CD4-positive, alpha-beta T cell (primary cell): ENCODE data around the gene TSSK6. TPM values are rescaled to one million over a fixed set of nuclear protein-coding genes. Genes with fewer than 3 reads are reported as not detected.

ENCODE experiments used
- ATAC-seq: fragments of 200-7000 bp; cut with Tn5 transposase; one replicate; pipeline ENCODE4 v1.10.0; 2022; ENCODE audit warnings: mild to moderate bottlenecking; ENCODE audit not compliant: poor library complexity
- CTCF ChIA-PET: fragments of 350-600 bp; sonication (Branson Sonifier 250); formaldehyde crosslinking; loops from one replicate; lab custom pipeline; 2021; ENCODE audit warnings: antibody characterized with exemption, inconsistent platforms; lab: Charles Lee
- POLR2A ChIA-PET: fragments of 350-600 bp; sonication (Branson Sonifier 250); formaldehyde crosslinking; loops from one replicate; lab custom pipeline; 2021; ENCODE audit warnings: antibody characterized with exemption, inconsistent platforms; lab: Charles Lee
- DNase-seq, 14 experiments: peaks; one replicate each; pipeline ENCODE4 v3.0.0-alpha.2; 2013 to 2020; ENCODE audit warnings: mixed read lengths in 2 of 14
- H3K27ac ChIP-seq, 2 donors: one replicate each; pipeline versions ENCODE4 v1.5.1 to v1.7.0; 2013; ENCODE audit warnings: low read length in 2 of 2, low read depth in 1 of 2, mild to moderate bottlenecking in 1 of 2
- H3K27me3 ChIP-seq, 2 experiments: 1 replicate in 1 of 2; 2 replicates in 1 of 2; pipeline versions ENCODE4 v1.6.1 to v1.7.0; 2013; ENCODE audit warnings: low read length in 2 of 2, control low read depth in 1 of 2, mild to moderate bottlenecking in 1 of 2, moderate library complexity in 1 of 2; ENCODE audit not compliant: insufficient read depth in 2 of 2, control insufficient read depth in 1 of 2
- H3K36me3 ChIP-seq: one replicate; pipeline ENCODE4 v1.6.1; 2013; ENCODE audit warnings: low read length, control low read depth; ENCODE audit not compliant: insufficient read depth
- H3K4me1 ChIP-seq: one replicate; pipeline ENCODE4 v1.6.1; 2013; ENCODE audit warnings: low read length, control low read depth; ENCODE audit not compliant: insufficient read depth
- H3K4me3 ChIP-seq: one replicate; pipeline ENCODE4 v1.5.1; 2013; ENCODE audit warnings: mild to moderate bottlenecking, low read length, moderate library complexity
- H3K9me3 ChIP-seq, 2 experiments: 1 replicate in 1 of 2; 2 replicates in 1 of 2; pipeline versions ENCODE4 v1.6.1 to v1.7.0; 2013; ENCODE audit warnings: low read length in 2 of 2, mild to moderate bottlenecking in 2 of 2, control low read depth in 1 of 2, moderate library complexity in 1 of 2; ENCODE audit not compliant: control insufficient read depth in 1 of 2, insufficient read depth in 1 of 2
- H3K27ac Mint-ChIP-seq: one replicate; pipeline ENCODE4 v1.8.0; 2020; ENCODE audit warnings: mixed read lengths
- H3K27me3 Mint-ChIP-seq: one replicate; pipeline ENCODE4 v1.8.0; 2021; ENCODE audit warnings: mixed read lengths
- H3K36me3 Mint-ChIP-seq: one replicate; pipeline ENCODE4 v1.8.0; 2021; ENCODE audit warnings: low read depth, mixed read lengths
- H3K4me1 Mint-ChIP-seq: one replicate; pipeline ENCODE4 v1.8.0; 2021; ENCODE audit warnings: low read depth, mixed read lengths
- H3K4me3 Mint-ChIP-seq: one replicate; pipeline ENCODE4 v1.8.0; 2020; ENCODE audit warnings: mild to moderate bottlenecking, mixed read lengths
- H3K9me3 Mint-ChIP-seq: one replicate; pipeline ENCODE4 v1.8.0; 2020; ENCODE audit warnings: mixed read lengths
- intact Hi-C, 2 experiments: fragments of 100-400 bp; cut with DNase I in 1 of 2; cut with micrococcal nuclease in 1 of 2; formaldehyde crosslinking; loops; one replicate each; pipeline versions ENCODE4 v1.15.1 to v1.9.0; 2023 to 2025; cut with DNase I, micrococcal nuclease
- total RNA-seq, 174 experiments: library from RNA in 2 of 174; stranded (reverse) in 2 of 174; gene quantifications; one replicate each; pipeline ENCODE4 v1.2.3 and lab custom pipeline; 2021 to 2026
- TF ChIP-seq, protein P1 (sequence below): fragments of 200-600 bp; IDR thresholded peaks from one replicate; pipeline ENCODE4 v1.8.0; 2022; ENCODE audit warnings: antibody characterized with exemption, mild to moderate bottlenecking

TSSK6 gene
- total RNA-seq, 2 experiments from 2014 or later = 3.4 to 5.5 TPM

GRCh38 chr19:19488875-19489690 is 26.3 kb downstream of the TSSK6 start:
- Mint-ChIP-seq H3K27me3 (no peaks in the 10 kb centered on the region), H3K27ac (peak overlapping the region; percentile 99), H3K9me3 (no peaks in the 10 kb centered on the region), H3K36me3 (peaks cover 30% of the 10 kb centered on the region), H3K4me3 (peak overlapping the region; percentile 32), H3K4me1 (peaks cover 55% of the 10 kb centered on the region)
- peak; percentile 89 for ATAC-seq
- peaks cover 64% of the 10 kb centered on the region for H3K4me1 ChIP-seq
- peak; percentile 78 to 99 (median 87) for DNase-seq
- H3K9me3 ChIP-seq = no peaks in the 10 kb centered on the region
- CTCF ChIA-PET = interaction anchor here (0.9 to 3.6 kb wide), 17 partner anchors 10 to 303 kb away, joined by 3 to 34 read pairs (median 6); partner anchors contain the start of genes GATAD2A and NR2C2AP
- H3K27ac ChIP-seq = peak overlapping the region; percentile 86 to 96
- TF ChIP-seq, protein P1, sequence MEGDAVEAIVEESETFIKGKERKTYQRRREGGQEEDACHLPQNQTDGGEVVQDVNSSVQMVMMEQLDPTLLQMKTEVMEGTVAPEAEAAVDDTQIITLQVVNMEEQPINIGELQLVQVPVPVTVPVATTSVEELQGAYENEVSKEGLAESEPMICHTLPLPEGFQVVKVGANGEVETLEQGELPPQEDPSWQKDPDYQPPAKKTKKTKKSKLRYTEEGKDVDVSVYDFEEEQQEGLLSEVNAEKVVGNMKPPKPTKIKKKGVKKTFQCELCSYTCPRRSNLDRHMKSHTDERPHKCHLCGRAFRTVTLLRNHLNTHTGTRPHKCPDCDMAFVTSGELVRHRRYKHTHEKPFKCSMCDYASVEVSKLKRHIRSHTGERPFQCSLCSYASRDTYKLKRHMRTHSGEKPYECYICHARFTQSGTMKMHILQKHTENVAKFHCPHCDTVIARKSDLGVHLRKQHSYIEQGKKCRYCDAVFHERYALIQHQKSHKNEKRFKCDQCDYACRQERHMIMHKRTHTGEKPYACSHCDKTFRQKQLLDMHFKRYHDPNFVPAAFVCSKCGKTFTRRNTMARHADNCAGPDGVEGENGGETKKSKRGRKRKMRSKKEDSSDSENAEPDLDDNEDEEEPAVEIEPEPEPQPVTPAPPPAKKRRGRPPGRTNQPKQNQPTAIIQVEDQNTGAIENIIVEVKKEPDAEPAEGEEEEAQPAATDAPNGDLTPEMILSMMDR = no peak
- POLR2A ChIA-PET = interaction anchor here (0.6 to 7.0 kb wide), 17 partner anchors 14 to 297 kb away, joined by 3 to 81 read pairs (median 5); partner anchors contain the start of genes BORCS8, GATAD2A, NDUFA13 and RFXANK
- H3K4me3 ChIP-seq = peak overlapping the region; percentile 11
- intact Hi-C loops = loop anchor here (1.0 to 2.0 kb wide), 4 partner anchors 28 to 104 kb away; partner anchors contain the start of gene GATAD2A (in 2 of the 2)
- H3K27me3 ChIP-seq = no peaks in the 10 kb centered on the region
- peaks cover 47% of the 10 kb centered on the region for H3K36me3 ChIP-seq

DNA sequence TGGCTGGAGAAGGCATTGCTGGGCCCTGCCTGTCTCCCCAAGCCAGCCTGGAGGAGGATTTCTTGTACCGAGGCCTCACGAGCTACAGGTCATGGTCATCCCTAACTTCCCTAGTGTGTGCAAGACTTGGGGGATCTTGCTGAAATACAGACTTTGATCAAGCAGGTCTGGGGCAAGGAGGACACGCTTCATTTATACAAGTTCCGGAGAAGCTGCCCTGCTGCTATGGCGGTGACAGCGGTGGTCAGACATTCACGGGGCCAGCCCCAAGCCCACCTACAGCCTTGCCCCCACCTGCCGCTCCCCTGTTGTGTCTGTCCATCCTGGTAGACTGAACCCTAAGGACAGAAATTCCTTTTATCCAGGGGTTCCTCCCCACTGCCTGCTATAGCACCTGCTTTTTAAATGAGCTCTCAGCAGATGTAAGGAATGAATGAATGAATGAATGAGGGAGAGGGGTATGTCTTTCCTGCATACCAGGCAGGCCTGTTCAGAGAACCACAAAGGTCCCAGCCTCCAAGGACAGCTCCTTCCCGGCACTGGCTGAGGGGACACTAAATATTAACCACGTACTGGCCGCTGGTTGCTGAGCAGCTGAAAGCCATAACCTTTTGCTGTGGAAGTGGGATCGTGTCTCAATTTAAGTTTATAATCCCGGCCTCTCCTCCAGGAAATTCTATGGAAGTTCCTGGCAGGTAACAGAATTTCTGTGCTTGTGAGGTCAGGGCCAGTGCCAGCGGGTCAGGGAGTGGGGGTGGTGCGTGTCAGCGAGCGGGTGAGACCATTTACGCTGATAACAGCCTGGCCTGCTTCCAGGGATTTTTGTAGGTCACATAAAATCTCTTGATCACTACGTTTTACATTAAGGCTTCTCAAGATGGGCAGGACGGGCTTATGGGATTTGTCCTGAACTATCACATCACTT is 27.1 kb downstream of the TSSK6 start:
- Mint-ChIP-seq H3K9me3 (no peaks in the 10 kb centered on the region), H3K36me3 (peaks cover 23% of the 10 kb centered on the region), H3K4me3 (no peak overlapping the region), H3K27ac (peak overlapping the region; percentile 99), H3K4me1 (peaks cover 55% of the 10 kb centered on the region), H3K27me3 (no peaks in the 10 kb centered on the region)
- peak in 1 of 14 experiments; percentile 38 for DNase-seq
- Histone ChIP-seq H3K36me3 (peaks cover 42% of the 10 kb centered on the region), H3K4me3 (peak overlapping the region; percentile 11), H3K27ac (peak overlapping the region; percentile 86 to 96), H3K9me3 (no peaks in the 10 kb centered on the region), H3K4me1 (peaks cover 64% of the 10 kb centered on the region), H3K27me3 (no peaks in the 10 kb centered on the region)
- intact Hi-C loops = loop anchor here (2.0 kb wide), 3 partner anchors 27 to 85 kb away; partner anchors contain the start of gene GATAD2A (in 1 of the 2)
- ChIA-PET POLR2A (interaction anchor here (0.6 to 7.0 kb wide), 15 partner anchors 13 to 166 kb away, joined by 3 to 81 read pairs (median 5); partner anchors contain the start of genes GATAD2A, NDUFA13 and TSSK6), CTCF (interaction anchor here (0.8 to 3.6 kb wide), 7 partner anchors 13 to 125 kb away, joined by 3 to 34 read pairs (median 6); partner anchors contain the start of gene GATAD2A)
- TF ChIP-seq, protein P1 = no peak
- no peak for ATAC-seq
